ENCODE results near the gene NEURL1B.

Gene NEURL1B

GRCh38 chr5:172715931-172716682 is 75.0 kb downstream of the NEURL1B start:
- DNase-seq (ENCODE audit: low spot score), result no peak

GRCh38 chr5:172716796-172717313 is 75.8 kb downstream of the NEURL1B start:
- DNase-seq (ENCODE audit: low spot score), result peak; percentile 86

- no peak for DNase-seq (ENCODE audit: low spot score)
These were observed 76.6 kb downstream of the NEURL1B start for GRCh38 chr5:172717481-172718195.

GRCh38 chr5:172718527-172719114 is 77.6 kb downstream of the NEURL1B start:
- no peak for DNase-seq (ENCODE audit: low spot score)

GRCh38 chr5:172719211-172719610 is 78.1 kb downstream of the NEURL1B start:
- DNase-seq (ENCODE audit: low spot score), result no peak

- no peak for DNase-seq (ENCODE audit: low spot score)
These were observed 79.6 kb downstream of the NEURL1B start for GRCh38 chr5:172720655-172721054.

GRCh38 chr5:172721455-172722326 is 80.6 kb downstream of the NEURL1B start:
- no peak for DNase-seq (ENCODE audit: low spot score)

- no peak for DNase-seq (ENCODE audit: low spot score)
These were observed 81.3 kb downstream of the NEURL1B start for GRCh38 chr5:172722327-172722815.

- DNase-seq (ENCODE audit: low spot score), result no peak
These were observed 82.4 kb downstream of the NEURL1B start for GRCh38 chr5:172723508-172723907.

GRCh38 chr5:172724242-172725183 is 83.5 kb downstream of the NEURL1B start:
- DNase-seq (ENCODE audit: low spot score), result no peak

- DNase-seq (ENCODE audit: low spot score), result no peak
These were observed 84.2 kb downstream of the NEURL1B start for GRCh38 chr5:172725273-172725672.

- no peak for DNase-seq (ENCODE audit: low spot score)
These were observed 84.7 kb downstream of the NEURL1B start for GRCh38 chr5:172725785-172726184.

GRCh38 chr5:172726966-172727365 is 85.9 kb downstream of the NEURL1B start:
- DNase-seq (ENCODE audit: low spot score), result no peak

- no peak for DNase-seq (ENCODE audit: low spot score)
These were observed 86.5 kb downstream of the NEURL1B start for GRCh38 chr5:172727551-172727950.

- DNase-seq (ENCODE audit: low spot score), result no peak
These were observed 87.6 kb downstream of the NEURL1B start for GRCh38 chr5:172728481-172729241.

GRCh38 chr5:172729588-172729987 is 88.5 kb downstream of the NEURL1B start:
- DNase-seq (ENCODE audit: low spot score), result no peak

GRCh38 chr5:172730222-172730621 is 89.2 kb downstream of the NEURL1B start:
- no peak for DNase-seq (ENCODE audit: low spot score)

GRCh38 chr5:172730981-172731679 is 90.1 kb downstream of the NEURL1B start:
- DNase-seq (ENCODE audit: low spot score), result peak; percentile 52

GRCh38 chr5:172731680-172732074 is 90.6 kb downstream of the NEURL1B start:
- no peak for DNase-seq (ENCODE audit: low spot score)
